Measurements from ENCODE around the gene TTC27.

GRCh38 chr2:32688541-32688940, 60.7 kb downstream of the TTC27 start:
- TF ChIP-seq CTCF (IDR thresholded peaks at IDR 0.05 in 4 of 5, conservative IDR thresholded peaks at IDR 0.05 in 1 of 5) (no peak), POLR2A (IDR thresholded peaks at IDR 0.05) (no peak)

Data from gastrocnemius medialis (tissue), 4 donors.